ENCODE data around the gene ACTG1.
"Not testable (repeated sequence)": the region's sequence is repeated elsewhere in the genome, so short reads cannot be mapped to it uniquely, and the experiment has no call there.

ACTG1 gene

GRCh38 chr17:81531998-81532404 lies 19.4 kb upstream of the ACTG1 start:
- not testable (repeated sequence) for DNase-seq

DNA sequence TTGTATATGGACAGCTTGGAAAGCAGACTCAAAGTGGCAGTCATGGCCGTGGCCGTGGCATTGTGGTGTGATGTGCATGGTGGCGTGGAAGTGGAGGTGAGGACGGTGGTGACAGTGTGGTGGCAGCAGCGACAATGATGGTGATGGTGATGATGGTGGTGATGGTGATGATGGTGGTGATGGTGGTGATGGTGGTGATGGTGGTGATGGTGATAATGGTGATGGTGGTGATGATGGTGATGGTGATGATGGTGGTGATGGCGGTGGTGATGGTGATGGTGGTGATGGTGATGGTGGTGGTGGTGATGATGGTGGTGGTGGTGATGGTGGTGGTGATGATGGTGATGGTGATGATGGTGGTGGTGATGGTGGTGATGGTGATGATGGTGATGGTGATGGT lies 18.4 kb upstream of the ACTG1 start:
- not testable (repeated sequence) for DNase-seq

- no peak for DNase-seq
Measured at GRCh38 chr17:81529437-81529803, 16.8 kb upstream of the ACTG1 start.

- no peak for DNase-seq
Measured at GRCh38 chr17:81528651-81529436, 16.2 kb upstream of the ACTG1 start.

DNA sequence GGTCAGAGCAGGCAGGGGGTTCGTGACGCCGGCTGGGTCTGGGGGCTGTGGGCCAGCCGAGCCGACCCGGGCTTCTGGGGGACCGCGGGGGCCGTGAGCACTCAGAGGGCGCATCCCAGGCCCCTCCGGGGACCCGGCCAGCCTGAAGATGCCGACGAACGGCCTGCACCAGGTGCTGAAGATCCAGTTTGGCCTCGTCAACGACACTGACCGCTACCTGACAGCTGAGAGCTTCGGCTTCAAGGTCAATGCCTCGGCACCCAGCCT lies 15.7 kb upstream of the ACTG1 start:
- DNase-seq = no peak

DNA sequence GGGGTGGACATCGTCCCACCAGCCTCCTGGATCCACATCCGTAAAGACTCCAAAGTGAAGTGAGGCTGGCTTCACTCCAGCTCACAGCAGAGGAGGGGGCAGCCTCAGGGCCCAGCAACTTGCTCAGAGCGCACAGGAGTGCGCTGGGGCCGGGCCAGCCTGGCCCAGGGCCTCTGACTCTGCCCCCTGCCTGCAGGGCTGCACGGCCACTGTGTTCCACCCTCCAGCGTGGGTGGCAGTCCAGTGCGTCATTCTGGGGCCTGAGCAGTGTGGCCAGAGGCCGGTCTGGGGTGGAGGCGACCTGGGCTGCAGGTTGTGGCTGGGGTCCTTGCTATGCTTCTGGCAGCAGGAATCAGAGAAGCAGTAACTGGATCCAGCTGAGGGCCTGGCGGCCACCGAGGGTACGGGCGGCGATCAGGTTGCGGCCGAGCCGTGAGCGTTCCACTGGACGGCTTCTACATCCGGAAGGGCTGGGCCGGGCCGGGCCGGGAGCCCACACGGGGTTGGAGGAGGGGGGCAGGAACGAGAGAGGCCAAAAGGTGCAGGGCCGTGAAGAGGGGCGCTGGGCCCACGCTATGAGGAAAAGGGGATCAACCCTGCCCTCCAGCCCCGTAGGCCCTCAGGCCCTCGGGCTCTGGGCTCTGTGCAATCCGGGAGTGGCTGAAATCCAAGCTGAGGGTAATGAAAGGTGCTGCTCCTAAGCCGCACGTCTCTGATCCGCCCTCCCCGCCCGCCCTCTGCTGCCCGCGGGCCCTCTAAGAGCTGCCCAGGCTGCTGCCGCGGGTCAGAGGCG lies 15.2 kb upstream of the ACTG1 start, which contains the start of gene FSCN2:
Gene FSCN2, plus strand, starts transcription at position 787 of the 793 bp plus-strand sequence. CDS start 155 bp downstream, outside the sequence.
- DNase-seq = no peak

DNA sequence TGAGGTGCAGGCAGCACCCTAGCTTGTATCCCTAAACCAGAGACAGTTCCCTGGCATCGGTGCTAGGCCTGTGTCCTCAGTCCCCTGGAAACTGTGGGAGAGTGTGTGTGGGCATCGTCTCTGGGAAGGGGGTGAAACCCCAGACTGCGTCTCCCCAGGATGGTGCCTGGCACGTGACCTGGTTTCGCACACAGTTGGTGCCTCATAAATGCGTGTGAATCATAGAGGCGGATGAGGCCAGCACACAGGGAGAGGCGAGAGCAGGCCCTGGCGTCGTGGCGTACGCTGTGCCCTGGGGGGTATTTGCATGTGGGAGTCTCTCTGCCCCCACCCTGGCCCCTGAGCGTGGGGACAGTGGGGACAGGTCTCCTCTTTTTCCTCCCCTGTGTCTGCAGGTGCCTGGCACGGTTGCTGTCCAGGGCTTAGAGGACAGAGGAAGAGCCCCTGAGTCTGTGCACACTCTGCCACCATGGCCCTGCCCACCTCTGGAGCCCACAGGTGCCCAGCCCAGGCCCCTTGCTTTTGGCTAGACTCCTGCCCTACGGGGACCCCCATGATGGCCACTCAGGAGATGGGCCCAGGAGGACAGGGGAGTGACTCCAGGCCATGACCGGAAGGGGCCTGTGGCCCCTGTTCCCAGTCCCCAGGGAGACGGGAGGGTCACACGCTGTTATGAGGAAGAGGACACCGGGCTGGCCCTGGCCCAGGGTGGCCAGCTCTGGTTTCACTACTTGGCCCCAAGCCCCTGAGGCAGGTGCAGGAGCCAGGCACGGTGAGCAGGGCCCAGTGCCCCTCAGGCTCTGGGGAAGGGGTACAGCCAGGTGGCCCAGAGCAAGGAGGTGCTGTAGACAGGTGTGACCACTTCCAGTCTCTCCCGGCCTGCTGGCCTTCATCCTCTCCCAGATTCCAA lies 14.3 kb upstream of the ACTG1 start:
- no peak for DNase-seq

- no peak for DNase-seq
Measured at GRCh38 chr17:81524865-81525159, 12.2 kb upstream of the ACTG1 start.

- DNase-seq = no peak
Measured at GRCh38 chr17:81524039-81524864, 11.7 kb upstream of the ACTG1 start.

GRCh38 chr17:81523402-81524038 lies 10.9 kb upstream of the ACTG1 start:
- no peak for DNase-seq

DNA sequence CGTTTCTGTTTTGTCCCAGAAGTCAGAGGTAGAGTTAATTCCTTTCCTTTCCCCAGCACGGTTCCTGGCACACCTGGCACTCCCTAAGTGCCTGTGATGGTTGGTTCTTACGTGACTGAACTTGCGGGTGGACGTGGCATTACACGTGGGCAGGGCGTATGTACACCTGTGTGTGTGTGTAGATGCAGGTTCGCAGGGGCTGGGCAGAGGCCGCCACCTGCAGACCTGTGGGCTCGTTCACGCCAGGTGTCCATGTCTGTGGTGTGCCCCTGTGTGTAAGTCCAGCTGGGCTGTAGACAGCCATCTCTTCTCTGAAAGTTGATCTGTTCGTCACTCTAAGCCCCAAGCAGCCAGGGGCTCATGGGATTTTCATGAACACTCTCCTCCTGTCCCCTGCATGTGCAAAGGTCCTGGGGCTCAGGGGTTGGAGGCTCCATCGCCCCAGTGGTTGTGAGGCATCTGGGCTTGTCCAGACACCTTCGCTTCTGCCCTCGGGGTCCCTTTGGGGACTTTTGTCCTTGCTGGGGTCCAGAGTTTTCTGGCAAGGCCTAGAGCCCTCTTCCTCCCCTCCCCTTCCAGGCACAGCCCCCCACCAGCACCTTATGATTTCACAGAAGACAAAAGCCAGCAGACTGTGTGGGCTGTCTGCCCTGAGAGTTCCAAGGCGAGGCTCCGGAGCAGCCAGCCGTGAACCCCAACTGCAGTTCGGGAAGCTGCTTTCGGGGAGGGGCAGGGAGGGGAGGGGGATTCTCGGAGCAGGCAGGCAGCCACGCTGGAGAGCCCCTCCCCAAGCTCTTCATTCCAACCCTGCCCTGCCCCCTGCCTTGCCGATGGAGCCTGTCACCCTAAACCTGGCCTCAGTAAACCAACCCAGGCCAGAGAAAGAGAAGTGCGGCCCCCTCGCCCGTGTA lies 10.1 kb upstream of the ACTG1 start:
- DNase-seq = no peak

- no peak for DNase-seq
Measured at GRCh38 chr17:81520021-81520901, 7.7 kb upstream of the ACTG1 start.

DNA sequence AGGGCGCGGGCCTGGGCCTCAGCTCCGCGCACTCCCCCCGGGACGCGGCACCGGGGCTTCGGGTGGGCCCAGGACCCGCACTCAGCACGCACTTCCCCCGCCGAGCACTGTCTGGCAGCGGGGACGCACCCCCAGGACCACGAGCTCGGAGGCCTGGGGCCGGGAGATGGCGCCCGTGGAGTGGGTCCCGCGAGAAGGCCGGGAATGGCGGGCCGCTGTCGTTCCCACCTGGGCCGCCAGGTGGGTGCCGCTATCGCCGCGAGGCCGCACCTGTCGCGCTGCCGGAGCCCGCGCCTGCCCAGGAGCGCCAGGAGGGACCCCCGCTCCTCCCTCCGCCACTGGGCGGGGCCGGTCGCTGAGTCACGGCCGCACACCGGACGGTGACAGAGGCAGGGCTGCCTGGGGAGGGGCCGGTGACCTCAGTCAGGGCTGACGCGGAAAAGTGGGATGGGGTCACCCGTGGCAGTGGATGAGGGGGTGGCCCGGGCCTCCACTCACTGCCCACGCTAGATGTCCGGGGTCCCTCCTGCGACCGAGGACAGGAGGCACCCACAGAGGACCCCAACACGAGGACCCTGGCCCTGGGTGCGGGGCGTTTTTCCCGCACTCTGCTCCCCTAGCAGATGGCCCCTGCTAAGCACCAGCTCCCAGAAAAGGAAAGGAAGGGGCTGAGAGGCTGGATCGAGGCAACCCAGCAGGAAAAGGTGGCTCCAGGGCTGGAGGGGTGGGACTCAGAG lies 6.9 kb upstream of the ACTG1 start:
- DNase-seq = peak; percentile 79

DNA sequence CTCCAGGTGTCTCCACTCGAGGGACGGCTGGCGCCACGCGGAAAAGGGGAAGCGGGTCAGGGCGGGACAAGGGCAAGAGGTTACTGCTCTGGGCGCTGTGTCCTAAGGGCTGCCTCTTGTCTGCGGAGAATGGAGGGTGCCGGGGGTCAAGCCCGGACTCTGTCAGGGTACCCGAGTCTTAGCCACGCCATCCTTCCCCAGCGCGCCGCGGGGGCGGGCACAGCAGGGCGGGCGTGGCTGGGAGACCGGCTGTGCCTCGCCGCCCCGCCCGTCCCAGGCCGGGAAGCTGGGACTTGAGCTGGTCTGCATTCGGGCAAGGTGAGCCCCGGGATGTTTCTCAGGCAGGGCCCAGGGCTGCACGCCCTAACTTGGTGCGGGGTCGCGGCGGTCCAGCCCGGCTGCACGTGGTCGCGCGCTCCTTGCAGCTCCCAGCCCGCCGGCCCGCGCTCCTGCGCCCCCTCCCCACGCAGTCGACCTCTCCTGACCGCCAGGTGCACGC lies 6.2 kb upstream of the ACTG1 start:
- no peak for DNase-seq

GRCh38 chr17:81518113-81518784 lies 5.7 kb upstream of the ACTG1 start:
- DNase-seq = peak; percentile 38

- DNase-seq = no peak
Measured at GRCh38 chr17:81517339-81518112, 4.9 kb upstream of the ACTG1 start.

GRCh38 chr17:81517009-81517338 lies 4.4 kb upstream of the ACTG1 start:
- DNase-seq = no peak

DNA sequence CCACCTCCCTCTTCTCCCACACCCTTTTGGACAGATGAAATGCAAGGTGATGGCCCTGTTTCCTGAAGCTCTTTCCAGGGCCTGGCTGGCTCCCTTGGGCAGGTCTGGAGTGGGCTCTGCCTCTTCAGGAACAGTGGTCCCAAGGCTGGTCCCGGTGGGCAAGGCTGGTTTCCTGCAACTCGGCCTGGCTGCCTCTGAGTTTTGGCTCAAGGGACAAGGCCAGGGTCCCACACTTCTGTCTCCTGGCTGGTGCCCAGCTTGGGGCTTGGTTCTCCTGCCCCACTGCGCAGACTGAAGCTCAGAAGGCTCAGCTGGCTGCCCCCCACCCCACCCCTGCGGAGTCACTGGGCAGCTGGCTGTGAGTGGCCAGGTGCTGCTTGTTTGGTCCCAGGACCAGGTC lies 3.8 kb upstream of the ACTG1 start:
- no peak for DNase-seq
